H1 (cell line): ENCODE data around the gene NRM. TPM values are rescaled to one million over a fixed set of nuclear protein-coding genes. Genes with fewer than 3 reads are reported as not detected.

Experiments used
- CTCF ChIA-PET: fragments of 300-600 bp; sonication (Branson Sonifier 250); formaldehyde crosslinking; loops from one replicate; lab custom pipeline; 2021; ENCODE audit not compliant: partially characterized antibody; lab: Charles Lee
- POLR2A ChIA-PET: fragments of 300-600 bp; sonication (Branson Sonifier 250); formaldehyde crosslinking; loops from one replicate; lab custom pipeline; 2021; ENCODE audit warnings: inconsistent platforms; ENCODE audit not compliant: partially characterized antibody; lab: Charles Lee
- DNase-seq, 2 experiments: peaks; one replicate each; pipeline versions ENCODE4 v3.0.0 to v3.0.0-alpha.2; 2010 to 2022; ENCODE audit warnings: low spot score in 2 of 2, low read depth in 1 of 2, mixed read lengths in 1 of 2
- FAIRE-seq: peaks from 2 replicates; lab custom pipeline; 2011; peaks lifted over from hg19 to GRCh38; lab: Jason Lieb, UNC
- H2AFZ ChIP-seq: 2 replicates; pipeline ENCODE4 v1.8.1; 2012; ENCODE audit warnings: low read length, inconsistent platforms
- H2AK5ac ChIP-seq: 2 replicates; pipeline ENCODE4 v1.6.1; 2013; ENCODE audit warnings: low read depth, low read length
- H2BK120ac ChIP-seq: replicated peaks from 2 replicates; pipeline ENCODE3; 2013; ENCODE audit warnings: low read depth, low read length, inconsistent platforms
- H2BK12ac ChIP-seq: 2 replicates; pipeline ENCODE4 v1.6.1; 2013; ENCODE audit warnings: low read depth, low read length
- H2BK15ac ChIP-seq: 2 replicates; pipeline ENCODE4 v1.6.1; 2013; ENCODE audit warnings: low read length
- H2BK20ac ChIP-seq: 2 replicates; pipeline ENCODE4 v1.6.1; 2013; ENCODE audit warnings: low read length
- H2BK5ac ChIP-seq: 2 replicates; pipeline ENCODE4 v1.6.1; 2013; ENCODE audit warnings: low read depth, low read length
- H3K14ac ChIP-seq: 2 replicates; pipeline ENCODE4 v1.6.1; 2013; ENCODE audit warnings: inconsistent platforms; ENCODE audit not compliant: insufficient read length
- H3K18ac ChIP-seq: 2 replicates; pipeline ENCODE4 v1.6.1; 2013; ENCODE audit warnings: low read length; ENCODE audit errors: extremely low read depth
- H3K23ac ChIP-seq: 2 replicates; pipeline ENCODE4 v1.6.1; 2013; ENCODE audit warnings: inconsistent platforms; ENCODE audit not compliant: insufficient read length
- H3K23me2 ChIP-seq: 2 replicates; pipeline ENCODE4 v1.6.1; 2013; ENCODE audit warnings: low read depth, low read length
- H3K27ac ChIP-seq: 2 replicates; pipeline ENCODE4 v1.6.1; 2011; ENCODE audit warnings: low read depth, low read length, inconsistent platforms
- H3K27me3 ChIP-seq, 4 experiments: replicated peaks in 1 of 4; 1 replicate in 1 of 4; 2 replicates in 3 of 4; pipeline versions ENCODE4 v1.6.1 to v1.8.1; 2011 to 2013; ENCODE audit warnings: low read length in 3 of 4, mild to moderate bottlenecking in 3 of 4, inconsistent platforms in 2 of 4, mixed read lengths in 2 of 4, moderate library complexity in 1 of 4; ENCODE audit not compliant: control insufficient read depth in 3 of 4, insufficient read depth in 3 of 4; ENCODE audit errors: extremely low read depth in 1 of 4
- H3K36me3 ChIP-seq, 4 experiments: 2 replicates each; pipeline versions ENCODE4 v1.6.1 to v1.8.1; 2011 to 2013; ENCODE audit warnings: mild to moderate bottlenecking in 4 of 4, low read length in 3 of 4, moderate library complexity in 2 of 4, control low read depth in 1 of 4, inconsistent platforms in 1 of 4; ENCODE audit not compliant: insufficient read depth in 4 of 4, control insufficient read depth in 2 of 4
- H3K4ac ChIP-seq: replicated peaks from 2 replicates; pipeline ENCODE3; 2013; ENCODE audit warnings: low read length, low read depth, mixed read lengths, inconsistent platforms; ENCODE audit not compliant: insufficient read length
- H3K4me1 ChIP-seq, 4 experiments: replicated peaks in 1 of 4; 1 replicate in 1 of 4; 2 replicates in 3 of 4; pipeline versions ENCODE4 v1.6.1 to v1.8.1; 2011 to 2013; ENCODE audit warnings: low read length in 3 of 4, inconsistent platforms in 2 of 4, mixed read lengths in 1 of 4; ENCODE audit not compliant: insufficient read depth in 4 of 4, control insufficient read depth in 3 of 4
- H3K4me2 ChIP-seq, 2 experiments: 2 replicates each; pipeline versions ENCODE4 v1.6.1 to v1.8.1; 2011 to 2013; ENCODE audit warnings: low read depth in 2 of 2, low read length in 2 of 2, control low read depth in 1 of 2, inconsistent platforms in 1 of 2, mild to moderate bottlenecking in 1 of 2; ENCODE audit not compliant: insufficient read depth in 1 of 2
- H3K4me3 ChIP-seq, 4 experiments: fragments of 200-600, 300-600 bp in 1 of 4; sonication (generic), shearing (Covaris generic), sonication (Bioruptor Twin) in 1 of 4; 2 replicates each; pipeline versions ENCODE4 v1.5.1 to v1.8.1; 2011 to 2016; ENCODE audit warnings: low read length in 4 of 4, low read depth in 3 of 4, control low read depth in 2 of 4, inconsistent platforms in 2 of 4, mild to moderate bottlenecking in 2 of 4, mixed read lengths in 1 of 4, moderate library complexity in 1 of 4; ENCODE audit not compliant: insufficient read depth in 2 of 4; ENCODE audit errors: extremely low read depth in 1 of 4
- H3K56ac ChIP-seq: replicated peaks from 2 replicates; pipeline ENCODE3; 2013; ENCODE audit warnings: low read depth, mild to moderate bottlenecking, mixed read lengths, low read length, inconsistent platforms; ENCODE audit not compliant: insufficient read length
- H3K79me1 ChIP-seq: 2 replicates; pipeline ENCODE4 v1.6.1; 2013; ENCODE audit warnings: low read depth, low read length, control low read depth
- H3K79me2 ChIP-seq, 2 experiments: 2 replicates each; pipeline versions ENCODE4 v1.6.1 to v1.8.1; 2012 to 2013; ENCODE audit warnings: low read length in 2 of 2, mild to moderate bottlenecking in 2 of 2, inconsistent platforms in 1 of 2; ENCODE audit not compliant: insufficient read depth in 2 of 2, control insufficient read depth in 1 of 2
- H3K9ac ChIP-seq, 4 experiments: replicated peaks in 1 of 4; 1 replicate in 1 of 4; 2 replicates in 3 of 4; pipeline versions ENCODE4 v1.6.1 to v1.8.1; 2011 to 2013; ENCODE audit warnings: low read depth in 3 of 4, low read length in 3 of 4, control low read depth in 2 of 4, mild to moderate bottlenecking in 2 of 4, moderate library complexity in 2 of 4, inconsistent platforms in 1 of 4; ENCODE audit errors: extremely low read depth in 1 of 4
- H3K9me3 ChIP-seq, 2 experiments: 2 replicates each; pipeline versions ENCODE4 v1.6.1 to v1.8.1; 2012 to 2013; ENCODE audit warnings: mild to moderate bottlenecking in 2 of 2, moderate library complexity in 2 of 2, control low read depth in 1 of 2, inconsistent platforms in 1 of 2, low read depth in 1 of 2, low read length in 1 of 2, mixed read lengths in 1 of 2; ENCODE audit not compliant: insufficient read depth in 2 of 2
- H4K20me1 ChIP-seq, 2 experiments: replicated peaks in 1 of 2; 2 replicates each; pipeline versions ENCODE3 to v1.8.1; 2011 to 2013; ENCODE audit warnings: inconsistent platforms in 2 of 2, low read length in 2 of 2, mild to moderate bottlenecking in 1 of 2; ENCODE audit not compliant: insufficient read depth in 2 of 2, control insufficient read depth in 1 of 2
- H4K5ac ChIP-seq: 2 replicates; pipeline ENCODE4 v1.6.1; 2013; ENCODE audit warnings: low read length, low read depth, mixed read lengths, inconsistent platforms; ENCODE audit not compliant: insufficient read length
- H4K8ac ChIP-seq: 2 replicates; pipeline ENCODE4 v1.8.0; 2013; ENCODE audit warnings: mild to moderate bottlenecking, moderate library complexity, low read length, inconsistent platforms; ENCODE audit not compliant: insufficient read depth; ENCODE audit errors: extremely low read depth
- H4K91ac ChIP-seq: replicated peaks from 2 replicates; pipeline ENCODE3; 2013; ENCODE audit warnings: low read length, mixed read lengths, inconsistent platforms; ENCODE audit not compliant: insufficient read length
- CEBPB ChIP-seq: IDR thresholded peaks from 2 replicates; pipeline ENCODE4 v1.6.1; 2012; ENCODE audit warnings: low read depth, low read length
- EP300 ChIP-seq, 2 experiments: IDR thresholded peaks; 1 replicate in 1 of 2; 2 replicates in 1 of 2; pipeline ENCODE4 v1.6.1; 2011 to 2012; ENCODE audit warnings: low read depth in 2 of 2, low read length in 2 of 2, mild to moderate bottlenecking in 2 of 2, borderline replicate concordance in 1 of 2, inconsistent platforms in 1 of 2, moderate library complexity in 1 of 2
- HDAC6 ChIP-seq: IDR thresholded peaks from one replicate; pipeline ENCODE4 v1.7.1; 2012; ENCODE audit warnings: low read depth, mild to moderate bottlenecking, inconsistent platforms, low read length, moderate library complexity
- KDM1A ChIP-seq: fragments of 200-600, 300-600 bp; sonication (generic); IDR thresholded peaks from 2 replicates; pipeline ENCODE4 v1.7.1; 2016; ENCODE audit warnings: mild to moderate bottlenecking, low read length, borderline replicate concordance
- KDM4A ChIP-seq: IDR thresholded peaks from one replicate; pipeline ENCODE4 v1.7.1; 2012; ENCODE audit warnings: low read depth, mild to moderate bottlenecking, moderate library complexity, low read length, inconsistent platforms; ENCODE audit not compliant: severe bottlenecking
- RBBP5 ChIP-seq: IDR thresholded peaks from 2 replicates; pipeline ENCODE4 v1.7.1; 2012; ENCODE audit warnings: low read depth, mild to moderate bottlenecking, inconsistent platforms, low read length, moderate library complexity, borderline replicate concordance
- RNF2 ChIP-seq: fragments of 200-900, 300-1000 bp; sonication (generic); IDR thresholded peaks from 2 replicates; pipeline ENCODE4 v1.7.1; 2016; ENCODE audit warnings: borderline replicate concordance, low read depth, mild to moderate bottlenecking, antibody characterized with exemption, low read length; ENCODE audit not compliant: poor library complexity, severe bottlenecking; ENCODE audit errors: missing control alignments
- RXRA ChIP-seq: IDR thresholded peaks from 2 replicates; pipeline ENCODE4 v1.6.1; 2011; ENCODE audit warnings: low read depth, mild to moderate bottlenecking, low read length, moderate library complexity; ENCODE audit not compliant: insufficient read depth
- SUZ12 ChIP-seq: fragments of 200-600 bp; sonication (generic); IDR thresholded peaks from 2 replicates; pipeline ENCODE4 v1.6.1; 2012; ENCODE audit warnings: mild to moderate bottlenecking, inconsistent platforms, low read length, moderate library complexity, mixed read lengths
- TCF12 ChIP-seq: IDR thresholded peaks from 2 replicates; pipeline ENCODE4 v1.6.1; 2011; ENCODE audit warnings: low read depth, mild to moderate bottlenecking, low read length
- WGBS, 2 experiments: shearing (Covaris generic) in 1 of 2; methylation state at CpG; one replicate each; pipeline versions ENCODE4 v1.1.6 to v1.1.7; 2013 to 2015; ENCODE audit warnings: low lambda C conversion rate in 2 of 2, mixed read lengths in 2 of 2, inconsistent platforms in 1 of 2, low coverage in 1 of 2, missing lambda C conversion rate in 1 of 2; ENCODE audit not compliant: insufficient replicate concordance in 2 of 2, insufficient coverage in 1 of 2, insufficient read length in 1 of 2; ENCODE audit errors: extremely low coverage in 1 of 2, missing lambda C conversion rate in 1 of 2; 5-methylcytosine and 5-hydroxymethylcytosine counted together
- polyA plus RNA-seq, 7 experiments: library from polyadenylated mRNA; depleted of rRNA in 3 of 7; stranded (reverse) in 5 of 7; unstranded in 2 of 7; fragments of >200 nt in 5 of 7; fragments of 200-250 nt in 2 of 7; gene quantifications; 1 replicate in 5 of 7; 2 replicates in 1 of 7; 4 replicates in 1 of 7; pipeline versions ENCODE4 v1.2.1 to v1.2.3, GENCODE V29; 2011 to 2013; ENCODE audit warnings: missing spikeins in 2 of 7, mixed read lengths in 2 of 7
- total RNA-seq: library from RNA; stranded (reverse); fragmentation: NEBNext Ultra II Directional; extraction: Animal tissue kit (Norgen Biotek cat#: 25700); gene quantifications from 2 replicates; pipeline ENCODE4 v1.2.1, GENCODE V29; 2021

NRM gene
- total and polyA plus RNA-seq, 2 of the 8 experiments (the other 6 are each of a cell fraction or from before 2014, with no cell fraction given): 27.3 to 50.4 TPM

- H3K9me3 ChIP-seq: no peaks in the 10 kb centered on the region
- H2BK20ac ChIP-seq: no peak overlapping the region
- peak overlapping the region; percentile 82 to 94 for H3K4me2 ChIP-seq
- POLR2A ChIA-PET: interaction anchor here (0.6 to 26.7 kb wide), 9 partner anchors 8 to 79 kb away, joined by 3 to 732 read pairs (median 7); partner anchors contain the start of genes FLOT1, IER3, MDC1 and MRPS18B
- H3K23ac ChIP-seq: no peak overlapping the region
- H2BK120ac ChIP-seq: no peak overlapping the region
- no peak overlapping the region; a peak in 3 of 7 replicates for H3K9ac ChIP-seq
- TF ChIP-seq KDM1A (no peak), RBBP5 (no peak), EP300 (IDR thresholded peaks at IDR 0.05; ENCODE audit: borderline replicate concordance in 1 of 2, low read depth in 2 of 2, low read length in 2 of 2) (no peak), RXRA (no peak), TCF12 (no peak), RNF2 (no peak), KDM4A (no peak), SUZ12 (no peak), CEBPB (no peak), HDAC6 (no peak)
- H2AFZ ChIP-seq: no peak overlapping the region
- 0 out of 2 replicates have a peak overlapping the region, but pooled peaks have one; percentile 10 for H2BK15ac ChIP-seq
- H3K18ac ChIP-seq: no peak overlapping the region
- no peak overlapping the region for H4K91ac ChIP-seq
- H3K27me3 ChIP-seq: no peaks in the 10 kb centered on the region
- no peak overlapping the region for H3K27ac ChIP-seq
- no peak overlapping the region for H3K14ac ChIP-seq
- no peak overlapping the region for H4K5ac ChIP-seq
- H3K4me3 ChIP-seq: no peak overlapping the region
- H3K79me1 ChIP-seq: peaks cover 4% of the 10 kb centered on the region; the same call in 1 of the 2 replicates
- H3K56ac ChIP-seq: no peak overlapping the region
- H2AK5ac ChIP-seq: peak overlapping the region; percentile 83; the same call in 1 of the 2 replicates
- no peak for DNase-seq
- peaks cover 0 to 3% of the 10 kb centered on the region in 2 experiments for H4K20me1 ChIP-seq
- no peaks in the 10 kb centered on the region; a peak in 1 of 8 replicates for H3K36me3 ChIP-seq
- WGBS, 2 experiments: 90% methylated on average over 11 of the region's 11 CpGs; no CpG with 5 or more reads in 1 of the 2 experiments
- peaks cover 0 to 31% (median 20%) of the 10 kb centered on the region in 4 experiments; a peak in 6 of 7 replicates for H3K4me1 ChIP-seq
- H4K8ac ChIP-seq: no peak overlapping the region
- peaks cover 13% of the 10 kb centered on the region for H3K23me2 ChIP-seq
- H2BK5ac ChIP-seq: no peak overlapping the region
- H3K4ac ChIP-seq: no peak overlapping the region
- H2BK12ac ChIP-seq: no peak overlapping the region
- CTCF ChIA-PET: interaction anchor here (0.5 to 3.7 kb wide), 14 partner anchors 11 to 394 kb away, joined by 3 to 28 read pairs (median 3); partner anchors contain the start of genes DHX16 and MDC1
- FAIRE-seq: no peak
- peaks cover 0 to 13% of the 10 kb centered on the region in 2 experiments; a peak in 3 of 4 replicates for H3K79me2 ChIP-seq
Observed at GRCh38 chr6:30689022-30689865, 1.5 kb downstream of the NRM start.
